Osteoblast (primary cell): Measurements from ENCODE around the gene MED13L. TPM values are rescaled to one million over a fixed set of nuclear protein-coding genes. Genes with fewer than 3 reads are reported as not detected.

Source experiments
- DNase-seq: peaks from one replicate; pipeline ENCODE4 v3.0.0; 2011; ENCODE audit warnings: low spot score, mixed read lengths; ENCODE audit not compliant: insufficient read length; ENCODE audit errors: missing footprints
- H2AFZ ChIP-seq: 2 replicates; pipeline ENCODE4 v1.6.0; 2011; ENCODE audit warnings: mild to moderate bottlenecking, low read length
- H3K27ac ChIP-seq: 2 replicates; pipeline ENCODE4 v1.5.1; 2011; ENCODE audit warnings: mild to moderate bottlenecking, low read depth, low read length, moderate library complexity
- H3K27me3 ChIP-seq: 2 replicates; pipeline ENCODE4 v1.6.0; 2012; ENCODE audit warnings: mild to moderate bottlenecking, control low read depth, inconsistent platforms, low read length, moderate library complexity; ENCODE audit not compliant: insufficient read depth
- H3K36me3 ChIP-seq: 2 replicates; pipeline ENCODE4 v1.5.1; 2011; ENCODE audit warnings: mild to moderate bottlenecking, low read length, control low read depth, moderate library complexity; ENCODE audit not compliant: insufficient read depth
- H3K4me1 ChIP-seq: 2 replicates; pipeline ENCODE4 v1.5.1; 2011; ENCODE audit warnings: mild to moderate bottlenecking, low read length, control low read depth, moderate library complexity; ENCODE audit not compliant: insufficient read depth
- H3K4me2 ChIP-seq: 2 replicates; pipeline ENCODE4 v1.6.0; 2011; ENCODE audit warnings: mild to moderate bottlenecking, low read length; ENCODE audit not compliant: insufficient read depth
- H3K4me3 ChIP-seq: fragments of 200-600 bp; sonication (generic); 3 replicates; pipeline ENCODE4 v1.5.1; 2012; ENCODE audit warnings: mild to moderate bottlenecking, low read length, inconsistent platforms; ENCODE audit not compliant: insufficient read depth
- H3K79me2 ChIP-seq: 2 replicates; pipeline ENCODE4 v1.6.0; 2012; ENCODE audit warnings: mild to moderate bottlenecking, low read length, control low read depth, inconsistent platforms; ENCODE audit not compliant: insufficient read depth
- H3K9me3 ChIP-seq: 2 replicates; pipeline ENCODE4 v1.5.1; 2011; ENCODE audit warnings: low read depth, low read length, control low read depth
- H4K20me1 ChIP-seq: 2 replicates; pipeline ENCODE4 v1.6.0; 2012; ENCODE audit warnings: mild to moderate bottlenecking, low read length, control low read depth; ENCODE audit not compliant: insufficient read depth
- CTCF ChIP-seq: IDR thresholded peaks from 2 replicates; pipeline ENCODE4 v1.5.1; 2011; ENCODE audit warnings: mild to moderate bottlenecking, low read depth, low read length, moderate library complexity; ENCODE audit errors: extremely low read depth
- total RNA-seq: library from RNA; depleted of rRNA; stranded (reverse); fragments of >200 nt; gene quantifications from 2 replicates; pipeline ENCODE4 v1.2.3, GENCODE V29; 2012

The MED13L gene
- total RNA-seq, 1 donor: 359 TPM

- H3K27ac ChIP-seq: peak overlapping the region; percentile 48
- H4K20me1 ChIP-seq: peaks cover 80% of the 10 kb centered on the region
- no peaks in the 10 kb centered on the region for H3K27me3 ChIP-seq
- H3K36me3 ChIP-seq: no peaks in the 10 kb centered on the region
- H3K4me2 ChIP-seq: peak overlapping the region; percentile 0
- H3K9me3 ChIP-seq: no peaks in the 10 kb centered on the region
- no peak overlapping the region for H2AFZ ChIP-seq
- no peak for TF ChIP-seq CTCF
- DNase-seq: no peak
- H3K79me2 ChIP-seq: peaks cover 97% of the 10 kb centered on the region
- peaks cover 49% of the 10 kb centered on the region for H3K4me1 ChIP-seq
- H3K4me3 ChIP-seq: no peak overlapping the region
Observed at GRCh38 chr12:116164250-116165035, 113.0 kb downstream of the MED13L start.

- H3K79me2 ChIP-seq: peaks cover 98% of the 10 kb centered on the region
- H3K27ac ChIP-seq: no peak overlapping the region
- no peaks in the 10 kb centered on the region for H3K27me3 ChIP-seq
- H3K4me3 ChIP-seq: no peak overlapping the region
- no peaks in the 10 kb centered on the region for H3K36me3 ChIP-seq
- H4K20me1 ChIP-seq: peaks cover 92% of the 10 kb centered on the region
- H3K9me3 ChIP-seq: no peaks in the 10 kb centered on the region
- DNase-seq: no peak
- H3K4me2 ChIP-seq: no peak overlapping the region
- H2AFZ ChIP-seq: no peak overlapping the region
- no peak for TF ChIP-seq CTCF
- peaks cover 54% of the 10 kb centered on the region for H3K4me1 ChIP-seq
Observed at GRCh38 chr12:116162071-116162470, 115.4 kb downstream of the MED13L start.

GRCh38 chr12:116161588-116161987 lies 115.9 kb downstream of the MED13L start:
- Histone ChIP-seq H4K20me1 (peaks cover 95% of the 10 kb centered on the region), H3K27ac (peak overlapping the region; percentile 48), H3K9me3 (no peaks in the 10 kb centered on the region), H3K27me3 (no peaks in the 10 kb centered on the region), H2AFZ (no peak overlapping the region), H3K4me3 (no peak overlapping the region), H3K4me1 (peaks cover 54% of the 10 kb centered on the region), H3K36me3 (no peaks in the 10 kb centered on the region), H3K4me2 (no peak overlapping the region), H3K79me2 (peaks cover 98% of the 10 kb centered on the region)
- TF ChIP-seq CTCF: no peak
- DNase-seq: no peak

GRCh38 chr12:116160883-116161458 lies 116.5 kb downstream of the MED13L start:
- peaks cover 53% of the 10 kb centered on the region for H3K4me1 ChIP-seq
- TF ChIP-seq CTCF: no peak
- no peak overlapping the region for H2AFZ ChIP-seq
- no peaks in the 10 kb centered on the region for H3K36me3 ChIP-seq
- H3K9me3 ChIP-seq: no peaks in the 10 kb centered on the region
- no peak overlapping the region for H3K4me3 ChIP-seq
- no peak overlapping the region for H3K4me2 ChIP-seq
- DNase-seq: no peak
- H3K27me3 ChIP-seq: no peaks in the 10 kb centered on the region
- H3K27ac ChIP-seq: peak overlapping the region; percentile 48
- peaks cover 90% of the 10 kb centered on the region for H4K20me1 ChIP-seq
- peaks cover 98% of the 10 kb centered on the region for H3K79me2 ChIP-seq
